MM.1S (cell line): Measurements from ENCODE around the gene P2RY4.

Experiments used
- EZH2 ChIP-seq: fragments of 300-600 bp; sonication (generic); optimal IDR thresholded peaks from 2 replicates; pipeline ENCODE3; 2017; ENCODE audit warnings: low read depth, mild to moderate bottlenecking, antibody characterized with exemption, low read length, mixed read lengths
- EZH2phosphoT487 ChIP-seq: fragments of 300-600 bp; sonication (generic); IDR thresholded peaks from 2 replicates; pipeline ENCODE4 v1.6.1; 2018; ENCODE audit warnings: antibody characterized with exemption, low read length
- TF ChIP-seq, protein P1 (sequence below): fragments of 300-600 bp; sonication (generic); IDR thresholded peaks from 2 replicates; pipeline ENCODE4 v1.5.1; 2016; ENCODE audit warnings: antibody characterized with exemption, low read length, mixed read lengths

DNA sequence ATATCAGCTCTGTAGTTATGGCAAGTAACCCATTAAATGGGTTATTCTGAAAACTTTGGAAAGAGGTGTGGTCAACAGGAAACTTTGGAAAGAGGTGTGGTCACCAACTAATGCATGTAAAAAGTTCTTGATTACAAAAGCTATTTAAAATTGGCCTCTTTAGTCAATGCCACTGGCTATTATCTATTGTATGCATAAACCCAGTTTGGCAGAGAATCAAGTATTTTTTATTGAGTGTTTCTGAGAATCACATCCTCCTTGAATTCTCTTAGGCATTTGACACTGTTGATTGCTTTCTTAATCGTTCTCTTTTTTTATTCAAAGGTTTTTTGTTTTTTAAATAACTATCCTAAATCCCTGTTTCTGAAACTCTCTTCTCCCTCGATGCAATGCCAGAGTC lies 7.5 kb downstream of the P2RY4 start:
- TF ChIP-seq, protein P1, sequence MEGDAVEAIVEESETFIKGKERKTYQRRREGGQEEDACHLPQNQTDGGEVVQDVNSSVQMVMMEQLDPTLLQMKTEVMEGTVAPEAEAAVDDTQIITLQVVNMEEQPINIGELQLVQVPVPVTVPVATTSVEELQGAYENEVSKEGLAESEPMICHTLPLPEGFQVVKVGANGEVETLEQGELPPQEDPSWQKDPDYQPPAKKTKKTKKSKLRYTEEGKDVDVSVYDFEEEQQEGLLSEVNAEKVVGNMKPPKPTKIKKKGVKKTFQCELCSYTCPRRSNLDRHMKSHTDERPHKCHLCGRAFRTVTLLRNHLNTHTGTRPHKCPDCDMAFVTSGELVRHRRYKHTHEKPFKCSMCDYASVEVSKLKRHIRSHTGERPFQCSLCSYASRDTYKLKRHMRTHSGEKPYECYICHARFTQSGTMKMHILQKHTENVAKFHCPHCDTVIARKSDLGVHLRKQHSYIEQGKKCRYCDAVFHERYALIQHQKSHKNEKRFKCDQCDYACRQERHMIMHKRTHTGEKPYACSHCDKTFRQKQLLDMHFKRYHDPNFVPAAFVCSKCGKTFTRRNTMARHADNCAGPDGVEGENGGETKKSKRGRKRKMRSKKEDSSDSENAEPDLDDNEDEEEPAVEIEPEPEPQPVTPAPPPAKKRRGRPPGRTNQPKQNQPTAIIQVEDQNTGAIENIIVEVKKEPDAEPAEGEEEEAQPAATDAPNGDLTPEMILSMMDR, result no peak
- no peak for TF ChIP-seq EZH2
- no peak for TF ChIP-seq EZH2phosphoT487
